Raji (cell line): ENCODE data around the gene RNASEL.

Experiments
- POLR2A ChIP-seq: IDR thresholded peaks from 2 replicates; pipeline ENCODE4 v1.6.1; 2011; ENCODE audit warnings: low read depth, low read length, control low read depth; ENCODE audit not compliant: insufficient read depth

Gene RNASEL, protein sequence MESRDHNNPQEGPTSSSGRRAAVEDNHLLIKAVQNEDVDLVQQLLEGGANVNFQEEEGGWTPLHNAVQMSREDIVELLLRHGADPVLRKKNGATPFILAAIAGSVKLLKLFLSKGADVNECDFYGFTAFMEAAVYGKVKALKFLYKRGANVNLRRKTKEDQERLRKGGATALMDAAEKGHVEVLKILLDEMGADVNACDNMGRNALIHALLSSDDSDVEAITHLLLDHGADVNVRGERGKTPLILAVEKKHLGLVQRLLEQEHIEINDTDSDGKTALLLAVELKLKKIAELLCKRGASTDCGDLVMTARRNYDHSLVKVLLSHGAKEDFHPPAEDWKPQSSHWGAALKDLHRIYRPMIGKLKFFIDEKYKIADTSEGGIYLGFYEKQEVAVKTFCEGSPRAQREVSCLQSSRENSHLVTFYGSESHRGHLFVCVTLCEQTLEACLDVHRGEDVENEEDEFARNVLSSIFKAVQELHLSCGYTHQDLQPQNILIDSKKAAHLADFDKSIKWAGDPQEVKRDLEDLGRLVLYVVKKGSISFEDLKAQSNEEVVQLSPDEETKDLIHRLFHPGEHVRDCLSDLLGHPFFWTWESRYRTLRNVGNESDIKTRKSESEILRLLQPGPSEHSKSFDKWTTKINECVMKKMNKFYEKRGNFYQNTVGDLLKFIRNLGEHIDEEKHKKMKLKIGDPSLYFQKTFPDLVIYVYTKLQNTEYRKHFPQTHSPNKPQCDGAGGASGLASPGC

DNA sequence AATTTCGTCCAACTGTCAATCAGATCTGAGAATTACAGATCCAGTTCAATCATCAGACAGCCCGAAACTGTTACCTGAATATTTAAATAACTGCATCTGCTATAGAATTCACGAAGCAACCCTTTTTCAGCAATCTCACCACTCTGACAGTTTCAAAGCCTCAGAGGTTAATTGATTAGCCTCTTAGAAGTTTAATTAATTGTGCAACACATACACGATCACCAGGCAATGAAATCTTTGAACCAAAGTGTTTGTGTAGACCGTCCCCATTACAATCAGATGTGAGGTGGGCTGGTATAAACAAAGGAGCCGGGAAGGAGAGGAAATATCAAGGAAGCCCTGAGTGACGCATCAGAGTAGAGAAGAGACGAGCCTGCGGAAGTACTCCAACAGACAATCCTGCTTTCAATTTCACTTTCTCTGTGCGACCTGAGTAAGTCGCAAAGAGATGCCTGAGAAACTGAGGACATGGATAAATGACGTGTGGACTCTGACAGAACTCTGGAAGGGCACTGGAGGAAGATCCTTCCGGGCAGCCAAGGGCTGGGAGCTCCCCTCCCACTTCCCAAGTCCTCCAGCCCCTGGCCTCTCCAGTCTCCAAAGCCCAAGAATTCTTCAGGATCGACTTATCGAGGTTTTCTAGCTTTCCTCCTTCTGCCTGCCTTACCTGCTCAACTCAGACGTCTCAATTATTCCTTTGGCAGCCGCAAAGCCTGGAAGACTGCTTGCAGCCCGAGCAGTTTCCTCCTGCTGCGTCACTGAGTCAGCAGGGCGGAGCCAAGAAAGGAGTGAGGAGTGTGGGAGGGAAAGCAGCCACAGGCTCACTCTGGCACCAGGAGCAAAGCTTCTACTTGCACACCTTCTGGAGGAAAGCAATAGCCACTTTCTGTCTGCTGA is at the start of gene RNASEL:
TSS of gene RNASEL (minus strand) at position 757 of the 897 bp plus-strand sequence. CDS start 2,450 bp downstream, outside the sequence.
- no peak for TF ChIP-seq POLR2A

- TF ChIP-seq POLR2A: no peak
Observed at GRCh38 chr1:182637769-182638168, 48.7 kb upstream of the RNASEL start.

- TF ChIP-seq POLR2A: no peak
Observed at GRCh38 chr1:182635871-182636270, 46.8 kb upstream of the RNASEL start.

DNA sequence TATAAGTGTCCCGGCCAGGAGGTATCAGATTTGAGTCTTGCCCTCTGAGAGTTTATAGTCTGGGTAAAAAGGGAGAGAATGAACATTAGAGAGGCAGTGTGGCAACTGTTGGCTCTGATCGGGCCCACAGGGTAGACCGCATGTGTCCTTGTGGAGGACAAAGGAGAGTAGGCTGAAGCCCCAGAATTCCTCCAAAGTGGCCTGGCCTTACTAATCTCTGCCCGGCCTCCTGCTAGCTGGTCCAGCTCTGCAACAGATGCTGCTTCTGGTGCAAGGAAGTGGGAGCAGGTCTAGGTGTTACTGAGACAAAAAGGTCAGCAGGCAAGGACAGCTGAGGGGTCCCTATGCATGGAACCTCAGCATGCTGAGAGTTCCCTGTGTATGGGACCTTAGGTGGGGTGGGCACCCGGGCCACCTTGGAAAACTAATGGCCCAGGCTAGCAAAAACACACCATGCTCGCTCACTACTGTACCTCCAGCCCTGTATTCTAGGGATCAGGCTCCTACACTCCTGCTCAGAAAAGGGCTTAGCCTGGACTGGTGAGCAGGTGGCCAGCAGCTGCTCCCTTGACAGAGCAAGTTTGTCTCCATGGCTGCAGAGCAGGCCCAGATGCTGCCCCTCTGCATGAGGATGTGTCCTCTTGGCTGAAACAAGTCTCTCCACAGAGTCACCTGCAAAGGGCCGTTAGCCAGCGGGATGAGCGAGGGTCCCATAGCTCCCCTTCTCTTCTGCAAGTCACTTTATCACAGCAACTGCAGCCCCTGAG is 45.4 kb upstream of the RNASEL start:
- TF ChIP-seq POLR2A: no peak

DNA sequence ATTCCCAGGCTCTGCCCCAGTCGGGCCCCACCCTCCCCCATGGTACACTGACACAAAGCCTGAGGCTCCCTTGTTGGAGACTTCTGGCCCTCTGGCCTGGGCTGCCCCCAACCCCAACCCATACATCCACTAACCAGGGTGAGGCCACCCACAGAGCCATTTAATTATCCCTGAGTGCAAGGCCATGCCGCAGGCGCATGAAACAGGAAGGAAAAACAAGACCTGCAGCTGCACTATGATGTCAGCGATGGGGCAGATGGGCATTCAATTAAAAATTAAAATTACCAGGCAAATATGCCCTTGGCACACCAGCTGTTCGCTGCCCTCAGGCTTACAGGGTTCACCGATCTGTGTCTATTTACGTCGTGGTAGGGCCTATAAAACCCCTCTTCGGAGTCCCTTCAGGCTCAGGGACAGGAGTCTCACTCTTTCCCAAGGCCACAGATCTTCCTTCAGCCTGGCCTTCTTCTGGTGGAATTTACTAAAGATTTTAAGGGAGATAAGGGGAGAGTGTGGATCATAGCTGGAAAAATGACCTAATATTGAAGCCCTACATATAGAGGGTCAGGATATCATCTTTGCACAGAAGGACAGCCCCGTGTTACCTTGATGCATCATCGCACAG is 44.7 kb upstream of the RNASEL start:
- TF ChIP-seq POLR2A: no peak

DNA sequence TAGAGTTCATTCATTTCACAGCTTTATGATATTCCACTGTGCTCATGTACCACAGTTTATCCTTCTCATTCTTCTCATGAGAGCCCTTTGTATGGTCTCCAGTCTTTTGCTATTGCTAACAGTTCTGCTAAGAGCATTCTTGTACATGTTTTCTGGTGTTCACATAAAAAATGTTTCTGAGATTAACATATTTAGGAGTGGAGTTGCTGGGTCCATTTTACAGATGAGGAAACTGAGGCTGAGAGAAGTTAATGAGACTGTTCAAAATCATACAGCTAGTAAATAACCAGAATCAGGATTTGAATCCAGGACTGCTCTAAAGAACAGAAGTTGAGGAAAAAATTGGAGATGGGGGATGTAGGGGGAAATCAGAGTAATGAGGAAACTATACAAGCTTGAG is 44.0 kb upstream of the RNASEL start:
- no peak for TF ChIP-seq POLR2A

DNA sequence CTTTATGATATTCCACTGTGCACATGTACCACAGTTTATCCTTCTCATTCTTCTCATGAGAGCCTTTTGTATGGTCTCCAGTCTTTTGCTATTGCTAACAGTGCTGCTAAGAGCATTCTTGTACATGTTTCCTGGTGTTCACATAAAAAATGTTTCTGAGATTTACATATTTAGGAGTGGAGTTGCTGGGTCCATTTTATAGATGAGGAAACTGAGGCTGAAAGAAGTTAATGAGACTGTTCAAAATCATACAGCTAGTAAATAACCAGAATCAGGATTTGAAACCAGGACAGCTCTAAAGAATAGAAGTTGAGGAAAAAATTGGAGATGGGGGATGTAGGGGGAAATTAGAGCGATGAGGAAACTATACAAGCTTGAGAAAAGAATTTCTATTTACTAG is 42.9 kb upstream of the RNASEL start:
- no peak for TF ChIP-seq POLR2A

- TF ChIP-seq POLR2A: no peak
Observed at GRCh38 chr1:182631053-182631677, 42.1 kb upstream of the RNASEL start.

DNA sequence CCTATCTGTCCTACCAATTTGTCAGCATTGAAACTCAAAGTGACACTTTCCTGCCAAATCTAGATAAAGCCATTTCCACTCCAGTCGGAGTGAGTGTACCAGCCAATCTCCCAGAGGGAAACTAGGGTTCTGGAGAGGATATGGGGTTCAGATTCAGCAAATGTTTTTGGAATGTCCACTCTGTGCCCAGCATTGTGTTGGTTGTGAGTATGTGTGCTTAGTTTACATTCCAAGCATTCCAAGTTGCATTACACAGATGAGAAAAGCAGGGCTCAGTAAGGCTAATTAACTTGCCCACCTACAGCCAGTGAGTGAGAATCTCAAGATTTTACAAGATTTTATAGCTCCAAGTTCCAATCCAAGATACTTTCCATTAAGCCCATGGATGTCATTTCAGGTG is 41.5 kb upstream of the RNASEL start:
- TF ChIP-seq POLR2A: no peak

DNA sequence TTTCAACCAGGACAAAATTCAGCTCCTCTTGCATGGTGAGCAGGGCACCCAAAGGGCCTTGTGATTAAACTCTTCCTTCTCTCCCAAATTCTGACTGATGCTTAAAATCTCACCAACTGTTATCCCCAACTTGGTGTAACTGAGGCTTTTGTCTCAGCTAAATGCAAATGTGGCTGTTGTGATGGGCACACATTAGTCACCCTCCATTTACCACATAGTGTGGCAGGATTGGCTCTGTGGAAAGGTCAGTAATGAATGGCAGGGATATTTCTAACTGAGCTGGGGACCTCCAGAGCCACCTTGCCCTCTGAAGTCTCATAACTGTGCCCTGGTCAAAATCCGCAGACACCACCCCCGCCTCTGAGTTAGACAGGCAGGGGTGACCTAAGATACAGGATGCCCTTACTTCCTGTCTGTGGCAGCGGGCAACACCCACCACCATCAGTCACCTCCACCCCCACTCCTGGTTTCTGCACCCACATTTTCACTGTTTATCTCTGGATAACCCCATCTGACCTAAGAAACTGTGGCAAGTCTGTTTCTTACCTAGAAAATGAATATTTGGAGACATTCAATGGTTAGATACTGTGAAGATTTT is 40.5 kb upstream of the RNASEL start:
- TF ChIP-seq POLR2A: 0 out of 2 replicates have a peak, but pooled peaks have one; percentile 31

DNA sequence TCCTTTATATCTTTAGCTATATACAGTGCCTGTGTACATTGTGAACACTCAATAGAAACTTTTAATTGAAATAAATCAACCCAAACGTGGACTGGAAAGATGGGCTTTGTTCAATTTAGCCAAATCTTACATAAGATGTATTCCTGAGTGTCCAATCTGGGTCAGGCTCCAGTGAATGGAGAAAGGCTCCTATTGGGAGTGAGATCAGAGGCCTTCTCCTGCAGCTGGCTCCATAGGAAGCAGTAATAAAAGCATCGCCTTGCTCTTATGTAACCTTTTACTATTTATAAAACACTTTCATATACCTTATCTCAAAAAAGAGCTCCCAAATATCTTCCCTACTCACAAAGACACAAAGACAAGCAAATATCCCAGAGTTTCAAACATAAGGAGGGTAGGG is 40.0 kb upstream of the RNASEL start:
- no peak for TF ChIP-seq POLR2A

DNA sequence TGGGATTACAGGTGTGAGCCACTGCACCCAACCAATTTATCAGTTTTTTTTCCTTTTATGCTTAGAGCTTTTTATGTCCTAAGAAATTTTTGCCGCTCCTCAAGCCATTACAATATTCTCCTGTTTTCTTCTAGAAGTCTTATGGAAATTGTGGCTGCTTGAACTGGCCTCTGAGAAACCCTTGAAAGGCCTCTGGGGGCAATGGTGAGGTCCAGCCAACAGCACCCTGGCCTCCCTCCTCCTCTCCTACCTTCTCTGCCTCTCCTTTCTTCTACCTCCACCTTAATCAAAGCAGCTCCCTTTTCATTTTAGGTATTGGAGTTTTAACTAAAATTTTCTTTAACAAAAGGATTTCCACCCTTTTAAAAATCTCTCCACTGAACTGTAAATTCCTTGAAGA is 39.6 kb upstream of the RNASEL start:
- TF ChIP-seq POLR2A: no peak

GRCh38 chr1:182627622-182628021 is 38.6 kb upstream of the RNASEL start:
- no peak for TF ChIP-seq POLR2A
